Measurements from ENCODE around the gene NUP205.

DNA sequence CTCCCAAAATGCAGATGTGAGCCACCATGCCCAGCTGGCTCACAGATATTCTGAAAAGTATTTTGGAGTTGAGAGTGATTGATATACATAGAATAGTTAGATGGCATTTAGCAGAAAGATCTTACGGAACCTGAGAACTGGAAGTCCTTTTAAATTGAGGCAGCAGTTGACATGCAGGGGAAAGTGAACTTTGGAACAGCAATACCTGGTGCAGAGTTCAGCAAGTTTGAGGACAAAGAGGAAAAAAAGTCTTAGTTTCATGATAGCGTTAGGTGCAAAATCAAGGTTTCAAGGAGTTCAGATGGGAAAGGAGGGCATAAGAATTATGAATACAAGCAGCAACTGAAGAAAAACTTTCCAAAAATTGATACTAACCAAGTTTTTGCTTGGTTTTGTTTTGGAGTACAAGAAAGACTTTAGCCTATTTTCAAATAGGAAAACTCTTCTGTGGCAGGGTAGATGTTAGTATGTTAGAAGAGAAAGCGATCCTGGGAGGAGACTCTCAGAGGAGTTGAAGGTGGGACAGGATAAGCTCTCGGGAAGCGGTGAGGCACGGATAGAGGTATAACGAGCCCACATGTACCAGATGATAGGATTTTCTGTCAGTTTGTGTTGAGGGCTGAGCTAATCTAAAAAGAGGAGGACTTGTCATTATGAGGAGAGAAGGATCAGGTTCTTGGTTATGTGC, 76.6 kb downstream of the NUP205 start:
- TF ChIP-seq, protein P1, sequence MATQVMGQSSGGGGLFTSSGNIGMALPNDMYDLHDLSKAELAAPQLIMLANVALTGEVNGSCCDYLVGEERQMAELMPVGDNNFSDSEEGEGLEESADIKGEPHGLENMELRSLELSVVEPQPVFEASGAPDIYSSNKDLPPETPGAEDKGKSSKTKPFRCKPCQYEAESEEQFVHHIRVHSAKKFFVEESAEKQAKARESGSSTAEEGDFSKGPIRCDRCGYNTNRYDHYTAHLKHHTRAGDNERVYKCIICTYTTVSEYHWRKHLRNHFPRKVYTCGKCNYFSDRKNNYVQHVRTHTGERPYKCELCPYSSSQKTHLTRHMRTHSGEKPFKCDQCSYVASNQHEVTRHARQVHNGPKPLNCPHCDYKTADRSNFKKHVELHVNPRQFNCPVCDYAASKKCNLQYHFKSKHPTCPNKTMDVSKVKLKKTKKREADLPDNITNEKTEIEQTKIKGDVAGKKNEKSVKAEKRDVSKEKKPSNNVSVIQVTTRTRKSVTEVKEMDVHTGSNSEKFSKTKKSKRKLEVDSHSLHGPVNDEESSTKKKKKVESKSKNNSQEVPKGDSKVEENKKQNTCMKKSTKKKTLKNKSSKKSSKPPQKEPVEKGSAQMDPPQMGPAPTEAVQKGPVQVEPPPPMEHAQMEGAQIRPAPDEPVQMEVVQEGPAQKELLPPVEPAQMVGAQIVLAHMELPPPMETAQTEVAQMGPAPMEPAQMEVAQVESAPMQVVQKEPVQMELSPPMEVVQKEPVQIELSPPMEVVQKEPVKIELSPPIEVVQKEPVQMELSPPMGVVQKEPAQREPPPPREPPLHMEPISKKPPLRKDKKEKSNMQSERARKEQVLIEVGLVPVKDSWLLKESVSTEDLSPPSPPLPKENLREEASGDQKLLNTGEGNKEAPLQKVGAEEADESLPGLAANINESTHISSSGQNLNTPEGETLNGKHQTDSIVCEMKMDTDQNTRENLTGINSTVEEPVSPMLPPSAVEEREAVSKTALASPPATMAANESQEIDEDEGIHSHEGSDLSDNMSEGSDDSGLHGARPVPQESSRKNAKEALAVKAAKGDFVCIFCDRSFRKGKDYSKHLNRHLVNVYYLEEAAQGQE (IDR thresholded peaks at IDR 0.05; ENCODE audit: insufficient read depth in 1 of 2, low read depth in 2 of 2, low read length in 2 of 2): no peak
- no peak for TF ChIP-seq TAF1 (IDR thresholded peaks at IDR 0.05; ENCODE audit: borderline replicate concordance, insufficient read depth, low read length)
